MCF 10A (cell line): Measurements from ENCODE around the gene GPC5. TPM values are rescaled to one million over a fixed set of nuclear protein-coding genes. Genes with fewer than 3 reads are reported as not detected.

ENCODE experiments used
- BruUV-seq: library from RNA; stranded (reverse); fragments of 400-500 nt; replicated peaks from 2 replicates; lab custom pipeline; 2021; lab: Mats Ljungman, UMichigan
- CTCF ChIA-PET: fragments of 300-600 bp; sonication (Branson Sonifier 250); formaldehyde crosslinking; extraction: SDS; loops from one replicate; lab custom pipeline; 2021; ENCODE audit warnings: antibody characterized with exemption, inconsistent platforms; lab: Yijun Ruan, JAX
- POLR2A ChIA-PET: fragments of 300-600, 350-650 bp; sonication (Branson Sonifier 250); formaldehyde crosslinking; extraction: SDS; loops from one replicate; lab custom pipeline; 2020; ENCODE audit warnings: antibody characterized with exemption, inconsistent platforms; lab: Yijun Ruan, JAX
- DNase-seq: peaks from one replicate; pipeline ENCODE4 v3.0.0-alpha.2; 2018; ENCODE audit not compliant: unreplicated experiment
- H3K27ac Mint-ChIP-seq: one replicate; pipeline ENCODE4 v1.8.0; 2022; ENCODE audit warnings: mild to moderate bottlenecking, low read depth, mixed read lengths; ENCODE audit not compliant: unreplicated experiment
- H3K27me3 Mint-ChIP-seq: one replicate; pipeline ENCODE4 v1.8.0; 2022; ENCODE audit warnings: mixed read lengths; ENCODE audit not compliant: insufficient read depth, unreplicated experiment
- H3K36me3 Mint-ChIP-seq: one replicate; pipeline ENCODE4 v1.8.0; 2022; ENCODE audit warnings: mild to moderate bottlenecking, moderate library complexity, mixed read lengths; ENCODE audit not compliant: insufficient read depth, unreplicated experiment
- H3K4me1 Mint-ChIP-seq: one replicate; pipeline ENCODE4 v1.8.0; 2022; ENCODE audit warnings: mixed read lengths; ENCODE audit not compliant: insufficient read depth, unreplicated experiment
- H3K4me3 Mint-ChIP-seq: one replicate; pipeline ENCODE4 v1.8.0; 2022; ENCODE audit warnings: mild to moderate bottlenecking, moderate library complexity, mixed read lengths; ENCODE audit not compliant: unreplicated experiment
- H3K9me3 Mint-ChIP-seq: one replicate; pipeline ENCODE4 v1.8.0; 2022; ENCODE audit warnings: mixed read lengths; ENCODE audit not compliant: unreplicated experiment
- intact Hi-C: fragments of 100-400 bp; cut with micrococcal nuclease; formaldehyde crosslinking; loops from 2 replicates; pipeline ENCODE4 v1.14.1; 2022
- total RNA-seq: library from RNA; stranded (reverse); gene quantifications from 2 replicates; pipeline ENCODE4 v1.2.3, GENCODE V29; 2022
- TF ChIP-seq, protein P1 (sequence below): fragments of 200-600 bp; IDR thresholded peaks from one replicate; pipeline ENCODE4 v1.8.0; 2022; ENCODE audit warnings: antibody characterized with exemption, mild to moderate bottlenecking; ENCODE audit not compliant: unreplicated experiment

GPC5 gene
- total RNA-seq, 1 experiment from 2014 or later, result not detected

DNA sequence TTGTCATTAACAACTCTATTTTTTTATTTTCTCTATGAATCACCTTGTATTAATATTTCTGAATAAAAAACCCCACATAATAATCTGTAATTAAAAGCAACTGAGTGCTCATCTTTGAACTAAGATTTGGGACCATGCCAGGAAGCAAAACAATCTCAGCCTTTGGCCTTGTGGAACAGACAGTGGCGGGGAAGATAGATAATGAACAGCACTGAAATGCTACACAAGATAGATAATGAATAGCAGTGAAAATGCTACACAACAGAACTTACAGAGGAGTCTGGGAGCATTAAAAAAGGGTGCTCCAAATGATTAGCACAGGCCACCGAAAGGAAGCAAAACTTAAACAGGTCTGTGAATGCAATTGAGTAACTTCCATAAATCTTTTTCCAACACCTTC is 134.9 kb downstream of the GPC5 start:
- POLR2A ChIA-PET, result no interaction called here
- TF ChIP-seq, protein P1, sequence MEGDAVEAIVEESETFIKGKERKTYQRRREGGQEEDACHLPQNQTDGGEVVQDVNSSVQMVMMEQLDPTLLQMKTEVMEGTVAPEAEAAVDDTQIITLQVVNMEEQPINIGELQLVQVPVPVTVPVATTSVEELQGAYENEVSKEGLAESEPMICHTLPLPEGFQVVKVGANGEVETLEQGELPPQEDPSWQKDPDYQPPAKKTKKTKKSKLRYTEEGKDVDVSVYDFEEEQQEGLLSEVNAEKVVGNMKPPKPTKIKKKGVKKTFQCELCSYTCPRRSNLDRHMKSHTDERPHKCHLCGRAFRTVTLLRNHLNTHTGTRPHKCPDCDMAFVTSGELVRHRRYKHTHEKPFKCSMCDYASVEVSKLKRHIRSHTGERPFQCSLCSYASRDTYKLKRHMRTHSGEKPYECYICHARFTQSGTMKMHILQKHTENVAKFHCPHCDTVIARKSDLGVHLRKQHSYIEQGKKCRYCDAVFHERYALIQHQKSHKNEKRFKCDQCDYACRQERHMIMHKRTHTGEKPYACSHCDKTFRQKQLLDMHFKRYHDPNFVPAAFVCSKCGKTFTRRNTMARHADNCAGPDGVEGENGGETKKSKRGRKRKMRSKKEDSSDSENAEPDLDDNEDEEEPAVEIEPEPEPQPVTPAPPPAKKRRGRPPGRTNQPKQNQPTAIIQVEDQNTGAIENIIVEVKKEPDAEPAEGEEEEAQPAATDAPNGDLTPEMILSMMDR, result no peak

DNA sequence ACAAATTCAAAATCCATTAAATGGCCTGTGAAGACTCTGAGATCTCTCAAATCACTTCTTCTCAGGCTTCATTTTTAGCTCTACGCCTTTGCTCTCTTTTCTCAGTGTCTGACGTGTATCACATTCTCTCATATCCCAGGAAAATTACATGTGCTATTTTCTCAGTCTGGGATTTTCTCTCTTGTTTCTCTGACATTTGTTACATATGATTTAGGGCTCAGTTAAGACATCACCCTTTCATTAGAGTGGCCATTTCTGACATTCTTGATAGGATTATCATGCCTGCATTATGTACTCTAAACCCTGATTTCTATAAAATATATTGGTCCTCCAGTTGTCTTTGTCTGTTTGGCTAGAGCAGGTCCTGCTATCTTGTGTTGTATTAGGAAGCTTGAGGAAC is 136.6 kb downstream of the GPC5 start:
- Mint-ChIP-seq H3K4me3 (no peak overlapping the region), H3K36me3 (no peaks in the 10 kb centered on the region), H3K9me3 (no peaks in the 10 kb centered on the region), H3K27ac (no peak overlapping the region), H3K4me1 (no peaks in the 10 kb centered on the region), H3K27me3 (peaks cover 64% of the 10 kb centered on the region)
- intact Hi-C loops, result no loop called here
- POLR2A ChIA-PET, result no interaction called here
- TF ChIP-seq, protein P1, result no peak
- no peak for DNase-seq
- no TSS peak for BruUV-seq
- CTCF ChIA-PET, result no interaction called here

More for the DNA sequence above, 134.9 kb downstream of the GPC5 start:
- H3K27me3 Mint-ChIP-seq, result peaks cover 79% of the 10 kb centered on the region
- no peaks in the 10 kb centered on the region for H3K9me3 Mint-ChIP-seq
- no peaks in the 10 kb centered on the region for H3K4me1 Mint-ChIP-seq
- intact Hi-C loops, result no loop called here
- CTCF ChIA-PET, result no interaction called here
- no peak overlapping the region for H3K4me3 Mint-ChIP-seq
- DNase-seq, result no peak
- no peaks in the 10 kb centered on the region for H3K36me3 Mint-ChIP-seq
- H3K27ac Mint-ChIP-seq, result no peak overlapping the region
- BruUV-seq, result no TSS peak

DNA sequence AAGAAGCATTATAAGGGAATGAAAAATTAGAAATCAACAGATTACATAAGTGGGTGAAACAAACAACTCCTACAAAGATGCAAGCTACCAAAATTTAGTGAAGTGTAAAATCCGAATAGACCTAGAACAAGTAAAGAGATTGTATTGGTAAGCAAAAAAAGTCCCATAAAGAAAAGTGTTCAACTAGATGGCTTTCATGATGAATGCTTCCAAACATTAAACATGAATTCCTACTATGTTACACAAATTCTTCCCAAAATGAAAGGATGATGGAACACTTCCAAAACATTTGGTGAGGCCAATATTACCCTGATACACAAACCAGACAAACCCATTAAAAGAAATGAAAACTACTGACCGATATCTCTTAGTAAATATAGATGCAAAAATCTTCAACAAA is 139.0 kb downstream of the GPC5 start:
- POLR2A ChIA-PET, result no interaction called here
- no peak overlapping the region for H3K27ac Mint-ChIP-seq
- intact Hi-C loops, result no loop called here
- DNase-seq, result no peak
- TF ChIP-seq, protein P1, result no peak
- BruUV-seq, result no TSS peak
- no peaks in the 10 kb centered on the region for H3K36me3 Mint-ChIP-seq
- H3K4me1 Mint-ChIP-seq, result no peaks in the 10 kb centered on the region
- H3K4me3 Mint-ChIP-seq, result no peak overlapping the region
- CTCF ChIA-PET, result interaction anchor here (0.8 kb wide), 1 partner anchor 27 kb away, joined by 3 read pairs; no protein-coding TSS in a partner anchor
- no peaks in the 10 kb centered on the region for H3K9me3 Mint-ChIP-seq
- H3K27me3 Mint-ChIP-seq, result peaks cover 42% of the 10 kb centered on the region

DNA sequence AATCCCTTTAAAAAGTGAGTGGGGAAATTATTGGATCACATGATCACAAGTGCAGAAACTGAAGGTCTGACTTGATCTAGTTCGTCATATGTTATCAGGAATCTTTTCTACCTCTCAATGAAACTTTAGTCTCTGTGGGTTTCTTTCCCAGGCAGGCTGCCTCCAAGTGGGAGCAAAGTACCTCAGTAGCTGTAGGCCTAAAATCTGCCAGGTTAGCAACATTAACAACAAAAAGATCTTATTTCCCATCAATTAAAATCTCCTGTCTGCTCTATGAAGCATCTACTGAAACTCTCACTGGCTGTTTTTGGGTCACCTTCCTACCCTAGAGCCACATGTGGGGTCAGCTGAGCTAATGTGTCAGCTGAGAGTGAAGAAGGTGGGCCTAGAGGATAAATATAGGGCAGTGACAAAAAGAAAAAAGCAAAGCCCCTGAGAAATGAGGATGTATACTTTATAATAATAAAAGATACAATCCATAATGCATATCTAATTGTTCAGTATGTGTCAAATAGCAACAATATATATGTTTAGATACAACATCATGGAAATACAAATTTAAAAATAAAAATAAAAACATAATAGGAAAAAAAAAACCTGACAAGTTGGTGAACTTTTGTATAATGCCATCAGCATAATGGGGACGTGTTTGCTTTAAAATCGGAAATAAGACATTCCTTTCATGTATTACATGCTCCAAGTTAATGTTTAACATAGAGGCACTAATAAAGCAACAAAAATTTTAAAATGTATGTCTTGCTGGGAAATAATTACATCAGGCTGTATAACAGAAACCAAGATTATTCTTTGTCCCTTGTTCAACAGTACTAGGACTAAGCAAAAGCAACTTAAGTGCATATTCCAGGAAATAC is 141.1 kb downstream of the GPC5 start:
- TF ChIP-seq, protein P1, result no peak
- no peak overlapping the region for H3K4me3 Mint-ChIP-seq
- no peaks in the 10 kb centered on the region for H3K36me3 Mint-ChIP-seq
- DNase-seq, result no peak
- intact Hi-C loops, result no loop called here
- CTCF ChIA-PET, result no interaction called here
- H3K9me3 Mint-ChIP-seq, result no peaks in the 10 kb centered on the region
- H3K27me3 Mint-ChIP-seq, result peaks cover 31% of the 10 kb centered on the region
- BruUV-seq, result no TSS peak
- no peak overlapping the region for H3K27ac Mint-ChIP-seq
- POLR2A ChIA-PET, result interaction anchor here (0.7 kb wide), 1 partner anchor 79 kb away, joined by 3 read pairs; no protein-coding TSS in a partner anchor
- no peaks in the 10 kb centered on the region for H3K4me1 Mint-ChIP-seq
